SK-N-MC (cell line): Measurements from ENCODE around the gene KRTAP8-1.

Source experiments
- EZH2 ChIP-seq: fragments of 200-600 bp; sonication (generic); IDR thresholded peaks from one replicate; pipeline ENCODE4 v1.6.1; 2017; ENCODE audit warnings: antibody characterized with exemption
- POLR2AphosphoS5 ChIP-seq: IDR thresholded peaks from 2 replicates; pipeline ENCODE4 v1.6.1; 2012; ENCODE audit warnings: mild to moderate bottlenecking, low read depth, low read length, borderline replicate concordance

DNA sequence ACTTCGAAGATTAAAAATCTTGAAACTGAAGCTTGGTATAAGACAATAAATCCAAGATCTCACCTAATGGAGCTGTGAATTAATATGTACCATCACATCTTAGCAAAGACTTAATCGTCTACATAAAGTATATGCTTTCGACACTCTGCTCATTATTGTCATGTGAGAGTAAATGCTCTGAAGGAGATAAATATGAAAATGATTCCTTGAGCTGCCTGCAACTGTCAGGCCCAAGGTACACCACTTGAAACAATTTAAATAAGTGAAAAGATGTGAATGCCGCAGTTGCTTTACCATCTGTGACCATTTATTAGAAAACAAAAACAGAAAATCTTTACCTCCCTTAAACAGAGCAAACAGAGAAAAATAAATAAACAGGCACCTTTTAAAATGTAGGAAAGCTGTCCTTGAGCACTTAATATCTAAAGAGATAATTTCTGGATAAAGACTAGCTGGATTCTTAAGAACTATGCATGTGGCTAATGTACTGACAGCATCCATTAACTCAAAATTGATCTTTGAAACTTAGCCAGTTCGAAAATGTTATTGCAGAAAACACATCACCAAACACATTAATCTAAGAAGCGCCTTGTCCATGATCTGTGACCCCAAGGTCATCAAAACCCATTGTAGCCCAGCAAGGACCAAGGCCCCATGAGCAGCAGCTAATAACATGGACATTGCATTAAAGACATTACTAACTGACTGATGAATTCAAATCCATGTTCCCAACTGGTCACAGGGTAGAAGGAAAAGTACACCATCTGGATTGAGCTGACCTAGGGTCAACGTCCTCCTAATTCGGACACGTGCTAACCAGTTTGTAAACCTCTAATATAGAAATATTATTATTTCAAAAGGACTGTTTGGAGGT is 34.8 kb upstream of the KRTAP8-1 start:
- TF ChIP-seq EZH2 (no peak), POLR2AphosphoS5 (no peak)
